B cell (primary cell): ENCODE measurements around the gene ADARB2.

ENCODE experiments used
- CTCF ChIP-seq: fragments of 200-600 bp; IDR thresholded peaks from one replicate; pipeline ENCODE4 v1.8.0; 2022; ENCODE audit warnings: antibody characterized with exemption, mild to moderate bottlenecking
- EZH2 ChIP-seq: IDR thresholded peaks from 2 replicates; pipeline ENCODE4 v1.6.1; 2012; ENCODE audit warnings: borderline replicate concordance, low read depth, mild to moderate bottlenecking, moderate library complexity, low read length; ENCODE audit not compliant: insufficient read depth, poor library complexity, severe bottlenecking

GRCh38 chr10:1550291-1550595 is 187.1 kb downstream of the ADARB2 start:
- TF ChIP-seq CTCF (no peak), EZH2 (no peak)
